Heart left ventricle (tissue), 13 donors: ENCODE results near the gene CD68.

Source experiments
- CTCF ChIP-seq, 12 donors: fragments of 200-600 bp; sonication (generic) in 4 of 12; IDR thresholded peaks; one replicate each; pipeline versions ENCODE4 v1.5.0 to v1.8.0; 2018 to 2022; ENCODE audit warnings: antibody characterized with exemption in 12 of 12, mild to moderate bottlenecking in 5 of 12
- POLR2A ChIP-seq, 2 donors: fragments of 450-650 bp; IDR thresholded peaks; one replicate each; pipeline ENCODE4 v1.6.1; 2017; ENCODE audit warnings: antibody characterized with exemption in 2 of 2, mild to moderate bottlenecking in 2 of 2, moderate library complexity in 2 of 2
- donor health status: ischemic (EF 13 %, LVEDD 7.1; RV severe dilation, severe dysfunction).
- donor health status: DM: no; HTN: yes; CAD: no.
- donor health status: DM: no; HTN: no; CAD: no.
- donor health status: ischemic (EF 25% LVEDD 6.9; RV normal size, moderate dysfunction).
- donor health status: ischemic (EF 25% LVEDD 5.7; RV mildly dilated, moderate dysfunction).
- donor health status: ischemic (EF 35%, LVEDD 5.7; RV mildly dilated, moderate dysfunction).
- donor health status: nonischemic (EF 11% LVEDD 7.7; RV severe dilation, severe dysfunction).
- donor health status: DM: yes; HTN: yes; CAD: no.
- donor health status: PGD.
- donor health status: ischemic (EF 29% LVEDD 5.4; RV normal size, mild dysfunction).
- donor health status: nonischemic (EF 23%, LVEDD 6.1; RV moderate dilation, normal function).

DNA sequence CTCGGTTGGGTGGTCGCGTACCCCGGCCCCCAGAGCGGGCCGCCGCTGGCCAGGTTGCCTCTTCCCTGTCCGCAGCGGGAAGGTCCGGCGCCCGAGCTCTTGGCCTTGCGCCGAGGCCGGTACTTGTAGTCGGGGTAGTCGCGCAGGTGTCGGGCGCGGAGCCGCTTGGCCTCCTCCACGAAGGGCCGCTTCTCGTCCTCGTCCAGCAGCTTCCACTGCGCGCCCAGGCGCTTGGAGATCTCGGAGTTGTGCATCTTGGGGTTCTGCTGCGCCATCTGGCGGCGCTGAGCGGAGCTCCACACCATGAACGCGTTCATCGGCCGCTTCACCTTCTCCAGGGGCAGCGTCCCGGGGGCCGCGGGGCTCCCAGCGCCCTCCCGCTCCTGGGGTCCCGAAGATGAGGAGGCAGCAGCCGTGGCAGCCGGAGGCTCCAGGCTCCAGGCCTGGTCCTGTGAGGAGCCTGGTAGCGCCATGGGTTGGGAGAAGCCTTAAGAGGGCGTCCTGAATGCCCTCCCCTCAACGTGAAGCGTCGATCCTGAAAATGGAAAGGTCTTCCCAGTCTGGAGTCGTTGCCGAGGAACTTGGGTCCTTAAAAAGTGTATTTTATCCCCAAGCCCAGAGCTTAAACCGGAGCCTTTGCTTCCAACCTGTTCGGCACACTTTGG is 9.9 kb downstream of the CD68 start:
- TF ChIP-seq POLR2A (IDR thresholded peaks at IDR 0.05): no peak
- TF ChIP-seq CTCF (IDR thresholded peaks at IDR 0.05): peak; percentile 81 to 98 (median 90)
